ENCODE measurements around the gene KBTBD7.

- no peak for TF ChIP-seq CTCF (conservative IDR thresholded peaks at IDR 0.05; ENCODE audit: low read length)
- TF ChIP-seq EZH2phosphoT487 (IDR thresholded peaks at IDR 0.05; ENCODE audit: borderline replicate concordance): no peak
These were observed at the start of gene KBTBD7 for GRCh38 chr13:41193919-41194824.

Measured in Loucy (cell line).